Gastroesophageal sphincter (tissue), 3 donors: Measurements from ENCODE around the gene COL4A2.

Experiments
- CTCF ChIP-seq, 4 experiments: fragments of 200-600 bp in 2 of 4; fragments of 450-650 bp in 2 of 4; sonication (generic) in 1 of 4; IDR thresholded peaks; one replicate each; pipeline ENCODE4 v1.5.1; 2017 to 2019; ENCODE audit warnings: antibody characterized with exemption in 4 of 4, mild to moderate bottlenecking in 2 of 4, moderate library complexity in 2 of 4
- EP300 ChIP-seq: sonication (generic); formaldehyde crosslinking; IDR thresholded peaks from one replicate; pipeline ENCODE4 v1.6.1; 2017; ENCODE audit warnings: antibody characterized with exemption, mild to moderate bottlenecking
- POLR2A ChIP-seq, 2 donors: fragments of 450-650 bp; IDR thresholded peaks; one replicate each; pipeline ENCODE4 v1.6.1; 2017; ENCODE audit warnings: antibody characterized with exemption in 2 of 2, mild to moderate bottlenecking in 2 of 2, moderate library complexity in 1 of 2

- TF ChIP-seq POLR2A (IDR thresholded peaks at IDR 0.05) (no peak), CTCF (IDR thresholded peaks at IDR 0.05) (no peak), EP300 (no peak)
These were observed 252.9 kb downstream of the COL4A2 start for GRCh38 chr13:110559986-110560385.
